Stimulated activated CD4-positive, alpha-beta T cell treated with anti-CD3 and anti-CD28 coated beads, Interleukin-1b, Interleukin-23, amount 100 ng/mL, for 24 hours (primary cell): ENCODE results near the gene TWF2.

ENCODE experiments used
- DNase-seq, 4 experiments: peaks; one replicate each; pipeline ENCODE4 v3.0.0-alpha.2; 2020; ENCODE audit warnings: low read depth in 4 of 4, low spot score in 1 of 4

TWF2 gene

DNA sequence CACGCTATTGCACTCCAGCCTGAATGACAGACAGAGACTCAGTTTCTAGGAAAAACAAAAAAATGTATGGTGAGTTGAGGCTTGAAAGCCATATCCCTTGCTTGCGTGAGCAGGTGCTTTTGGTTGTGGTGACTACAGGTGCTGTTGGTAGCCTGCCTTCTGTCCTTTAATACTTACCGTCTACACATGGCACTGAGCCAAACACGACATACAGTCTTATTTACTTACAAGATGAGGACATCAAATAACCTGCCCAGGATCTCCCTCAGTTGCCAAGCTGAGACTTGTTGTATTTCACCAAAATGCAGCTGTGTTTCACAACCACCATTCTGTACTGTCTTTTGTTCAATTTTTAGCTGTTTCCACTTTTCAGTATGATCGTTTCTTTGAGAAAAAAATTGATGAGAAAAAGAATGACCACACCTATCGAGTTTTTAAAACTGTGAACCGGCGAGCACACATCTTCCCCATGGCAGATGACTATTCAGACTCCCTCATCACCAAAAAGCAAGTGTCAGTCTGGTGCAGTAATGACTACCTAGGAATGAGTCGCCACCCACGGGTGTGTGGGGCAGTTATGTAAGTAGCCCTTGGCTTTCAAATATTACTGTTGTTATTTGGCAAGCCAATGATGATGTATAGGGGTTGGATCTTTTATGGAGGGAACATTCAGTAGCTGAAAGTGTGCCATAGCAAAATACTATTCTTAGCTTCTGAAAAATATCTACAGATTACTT is 34.5 kb downstream of the TWF2 start:
- no peak for DNase-seq

DNA sequence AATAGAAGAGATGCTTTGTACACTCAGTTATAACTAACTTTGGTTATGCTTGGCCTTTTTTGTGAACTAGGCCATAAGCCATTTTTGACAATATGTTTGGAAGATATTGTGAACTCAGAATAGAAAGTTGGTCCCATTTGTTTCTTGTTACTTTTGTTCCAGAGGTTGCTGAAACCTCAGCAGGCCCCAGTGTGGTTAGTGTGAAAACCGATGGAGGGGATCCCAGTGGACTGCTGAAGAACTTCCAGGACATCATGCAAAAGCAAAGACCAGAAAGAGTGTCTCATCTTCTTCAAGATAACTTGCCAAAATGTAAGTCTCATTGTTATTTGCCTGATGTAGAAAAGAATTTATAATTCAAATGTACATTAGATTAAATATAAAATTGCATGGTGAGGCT is 35.3 kb downstream of the TWF2 start:
- DNase-seq, result no peak

- no peak for DNase-seq
Observed at GRCh38 chr3:52202384-52203077, 36.4 kb downstream of the TWF2 start.

DNA sequence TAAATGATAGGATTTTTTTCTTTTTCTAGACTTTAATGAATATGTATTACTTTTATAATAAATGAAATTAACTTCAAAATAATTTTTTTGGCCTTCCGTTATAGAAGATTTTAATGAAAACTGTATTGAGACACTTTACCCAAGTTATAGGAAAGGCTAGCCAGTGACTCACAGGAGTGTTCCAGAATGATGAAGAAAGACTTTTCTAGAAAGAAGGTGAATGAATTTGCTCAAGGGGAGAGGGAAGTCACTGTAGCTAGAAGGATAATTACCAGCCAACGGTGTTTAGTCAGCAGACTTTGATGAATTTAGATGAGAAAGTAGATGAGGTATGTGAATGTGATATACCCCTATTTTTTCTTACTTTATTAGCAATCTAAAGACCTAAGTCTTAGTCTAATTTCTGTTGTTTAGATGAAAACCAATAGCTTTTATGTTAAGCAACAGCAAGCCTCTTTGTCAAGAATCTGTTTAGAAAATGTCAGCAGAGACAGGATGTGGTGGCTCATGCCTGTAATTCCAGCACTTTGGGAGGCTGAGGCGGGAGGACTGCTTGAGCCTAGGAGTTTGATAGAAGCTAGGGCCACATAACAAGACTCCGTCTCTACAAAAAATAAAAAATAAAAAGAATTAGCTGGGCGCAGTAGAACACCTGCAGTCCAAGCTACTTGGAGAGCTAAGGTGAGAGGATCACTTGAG is 37.8 kb downstream of the TWF2 start:
- DNase-seq, result no peak

GRCh38 chr3:52198643-52199608 is 40.0 kb downstream of the TWF2 start:
- no peak for DNase-seq

DNA sequence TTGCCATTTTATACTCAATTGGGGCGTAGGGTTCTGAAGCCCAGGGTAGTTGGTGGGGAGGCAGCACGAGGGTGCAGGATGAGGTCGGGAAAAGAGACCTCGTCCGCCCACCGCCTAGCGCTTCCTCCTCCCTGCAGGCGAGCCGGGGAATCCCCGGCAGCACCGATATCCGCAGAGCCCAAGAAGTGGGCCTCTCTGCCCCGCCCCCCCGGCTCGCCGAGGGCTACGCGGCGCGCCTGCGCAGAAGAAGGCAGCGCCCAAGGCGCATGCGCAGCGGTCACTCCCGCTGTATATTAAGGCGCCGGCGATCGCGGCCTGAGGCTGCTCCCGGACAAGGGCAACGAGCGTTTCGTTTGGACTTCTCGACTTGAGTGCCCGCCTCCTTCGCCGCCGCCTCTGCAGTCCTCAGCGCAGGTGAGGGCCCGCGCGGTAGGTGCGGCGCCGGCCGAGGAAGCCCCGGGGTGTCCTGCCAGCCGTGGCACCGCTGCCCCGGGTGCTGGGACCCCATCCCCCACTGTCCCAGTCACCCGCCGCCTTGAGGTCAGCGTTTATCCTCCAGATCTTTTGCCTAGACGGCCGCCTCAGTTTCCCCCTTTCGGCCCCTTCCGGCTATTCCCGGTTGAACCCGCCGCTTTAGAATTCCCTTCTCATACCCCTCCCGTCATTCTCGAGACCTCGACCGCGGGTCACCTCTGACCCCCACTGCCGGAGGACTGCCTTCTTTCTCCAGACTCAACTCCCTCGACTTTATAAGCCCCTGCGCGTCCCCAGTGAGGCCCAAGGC is 40.9 kb downstream of the TWF2 start, which contains the start of gene ALAS1:
ALAS1 (plus strand) TSS at position 319 of the 784 bp plus-strand sequence. CDS start 1,082 bp downstream, outside the sequence.
- DNase-seq, result peak; percentile 80 to 95 (median 90)

DNA sequence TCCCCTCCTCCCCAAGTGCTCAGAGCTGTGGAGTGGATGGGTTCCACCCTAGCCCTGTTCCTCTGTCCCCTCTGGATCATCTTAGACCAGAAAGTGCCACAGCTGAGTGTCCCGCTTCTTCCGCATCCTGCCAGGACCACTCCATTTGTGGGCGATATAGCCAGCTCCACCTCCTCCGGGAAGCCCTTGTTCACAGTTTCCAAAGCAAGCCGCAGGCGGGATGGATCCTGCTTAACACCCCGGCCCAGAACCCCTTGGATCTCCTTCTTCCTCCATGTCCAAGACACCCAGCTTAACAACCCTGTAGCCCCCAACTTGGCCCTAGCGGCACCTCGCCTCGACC is 41.5 kb downstream of the TWF2 start:
- DNase-seq, result no peak

DNA sequence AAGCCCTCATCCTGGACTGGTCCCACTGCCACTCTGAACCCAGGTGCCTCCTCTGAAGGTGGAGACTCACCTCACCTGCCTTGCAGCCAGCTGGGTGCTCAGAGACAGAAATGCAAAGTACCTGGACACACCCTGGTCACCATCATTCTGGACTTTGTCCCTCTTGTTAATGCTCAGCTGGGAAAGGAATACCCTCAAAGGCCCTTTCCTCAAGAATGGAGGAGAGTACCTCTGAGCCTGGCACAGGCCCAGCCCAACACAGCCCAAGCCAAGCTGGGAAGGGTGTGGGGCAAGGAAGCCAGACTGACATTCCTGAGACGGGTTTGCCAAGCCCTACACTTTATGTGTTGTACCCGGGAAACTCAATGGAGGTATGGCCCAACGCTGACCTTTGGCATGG is 42.0 kb downstream of the TWF2 start:
- DNase-seq, result no peak

DNA sequence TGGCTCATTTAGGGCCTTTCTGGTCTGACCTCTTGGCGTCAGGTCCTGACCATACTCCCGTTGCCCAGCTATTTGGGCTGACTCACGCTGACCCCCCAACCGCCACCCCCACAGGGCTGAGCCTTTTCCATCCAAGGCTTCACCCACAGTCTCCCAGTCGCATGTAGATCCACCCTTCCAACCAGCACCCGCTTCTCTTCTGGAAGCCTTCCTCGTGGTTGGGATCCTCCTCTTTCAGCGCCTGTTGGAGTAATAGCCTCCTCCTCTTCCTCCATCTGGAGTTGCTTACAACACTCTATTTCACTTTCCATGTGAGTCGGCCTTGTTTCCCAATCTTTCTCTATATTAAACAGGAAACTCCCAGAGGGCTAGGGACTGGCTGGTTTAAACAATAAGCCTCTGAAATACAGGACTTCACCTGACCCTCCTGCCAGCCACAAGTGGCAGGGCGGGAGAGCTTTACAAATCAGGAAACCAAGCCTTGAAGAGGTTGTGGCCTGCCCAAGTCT is 43.1 kb downstream of the TWF2 start:
- no peak for DNase-seq

- no peak for DNase-seq
Observed at GRCh38 chr3:52195291-52195597, 43.7 kb downstream of the TWF2 start.

DNA sequence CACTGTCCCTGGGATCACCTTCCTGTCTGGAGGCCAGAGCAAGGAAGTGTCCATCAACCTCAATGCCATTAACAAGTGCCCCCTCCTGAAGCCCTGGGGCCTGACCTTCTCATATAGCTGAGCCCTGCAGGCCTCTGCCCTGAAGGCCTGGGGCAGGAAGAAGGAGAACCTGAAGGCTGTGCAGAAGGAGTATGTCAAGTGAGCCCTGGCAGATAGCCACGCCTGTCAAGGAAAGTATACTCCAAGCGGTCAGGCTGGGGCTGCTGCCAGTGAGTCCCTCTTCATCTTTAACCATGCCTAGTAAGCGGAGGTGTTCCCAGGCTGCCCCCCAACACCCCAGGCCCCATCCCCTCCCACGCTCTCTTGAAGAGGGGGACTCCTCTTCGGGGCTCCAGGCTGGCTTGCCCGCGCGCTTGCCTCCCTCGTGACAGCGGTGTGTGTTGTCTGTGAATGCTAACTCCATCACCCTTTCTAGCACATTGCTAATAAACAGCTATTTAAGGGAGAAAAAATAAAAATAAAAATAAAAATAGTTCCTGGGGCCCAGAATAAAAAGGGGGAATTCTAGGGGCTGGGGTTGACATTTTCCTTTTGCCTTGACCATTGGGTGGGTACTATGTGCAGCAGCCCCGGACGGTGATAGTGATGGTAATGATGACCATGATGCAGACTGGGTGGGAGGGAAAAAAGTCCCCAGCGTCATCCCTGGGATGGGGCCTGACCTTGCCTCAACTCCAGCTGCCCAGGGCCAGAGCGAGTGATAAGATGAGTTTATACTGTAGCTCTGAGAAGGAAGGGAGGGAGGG is 44.3 kb downstream of the TWF2 start:
- no peak for DNase-seq

DNA sequence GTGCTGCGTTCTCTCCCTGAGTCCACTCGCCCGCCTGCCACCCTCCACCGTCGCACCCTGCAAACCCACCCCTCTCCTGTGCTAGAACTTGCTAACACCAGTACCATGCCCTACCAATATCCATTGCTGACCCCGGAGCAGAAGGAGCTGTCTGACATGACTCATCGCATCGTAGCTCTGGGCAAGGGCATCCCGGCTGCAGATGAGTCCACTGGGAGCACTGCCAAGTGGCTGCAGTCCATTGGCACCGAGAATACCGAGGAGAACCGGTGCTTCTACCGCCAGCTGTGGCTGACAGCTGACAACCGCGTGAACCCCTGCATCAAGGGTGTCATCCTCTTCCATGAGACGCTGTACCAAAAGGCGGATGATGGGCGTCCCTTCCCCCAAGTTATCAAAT is 45.9 kb downstream of the TWF2 start:
- DNase-seq, result no peak

DNA sequence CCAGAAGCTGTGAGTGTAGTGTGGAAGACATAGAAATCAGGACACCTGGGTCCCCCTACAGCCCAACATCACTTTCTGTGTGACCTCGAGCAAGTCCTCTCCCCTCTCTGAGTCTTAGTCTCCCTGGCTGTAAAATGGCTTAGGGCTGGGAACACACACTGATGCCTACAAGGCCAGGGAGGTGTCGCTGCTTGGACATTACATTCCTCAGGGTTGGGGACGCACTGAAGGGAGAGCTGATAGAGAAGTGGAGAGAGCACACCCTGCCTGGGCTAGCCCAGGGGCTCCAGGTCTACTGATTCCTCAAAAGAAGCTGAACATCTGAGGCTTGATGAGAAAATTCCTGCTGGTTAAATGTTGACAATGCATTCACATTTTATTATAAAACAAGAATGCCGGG is 47.3 kb downstream of the TWF2 start:
- DNase-seq, result no peak

DNA sequence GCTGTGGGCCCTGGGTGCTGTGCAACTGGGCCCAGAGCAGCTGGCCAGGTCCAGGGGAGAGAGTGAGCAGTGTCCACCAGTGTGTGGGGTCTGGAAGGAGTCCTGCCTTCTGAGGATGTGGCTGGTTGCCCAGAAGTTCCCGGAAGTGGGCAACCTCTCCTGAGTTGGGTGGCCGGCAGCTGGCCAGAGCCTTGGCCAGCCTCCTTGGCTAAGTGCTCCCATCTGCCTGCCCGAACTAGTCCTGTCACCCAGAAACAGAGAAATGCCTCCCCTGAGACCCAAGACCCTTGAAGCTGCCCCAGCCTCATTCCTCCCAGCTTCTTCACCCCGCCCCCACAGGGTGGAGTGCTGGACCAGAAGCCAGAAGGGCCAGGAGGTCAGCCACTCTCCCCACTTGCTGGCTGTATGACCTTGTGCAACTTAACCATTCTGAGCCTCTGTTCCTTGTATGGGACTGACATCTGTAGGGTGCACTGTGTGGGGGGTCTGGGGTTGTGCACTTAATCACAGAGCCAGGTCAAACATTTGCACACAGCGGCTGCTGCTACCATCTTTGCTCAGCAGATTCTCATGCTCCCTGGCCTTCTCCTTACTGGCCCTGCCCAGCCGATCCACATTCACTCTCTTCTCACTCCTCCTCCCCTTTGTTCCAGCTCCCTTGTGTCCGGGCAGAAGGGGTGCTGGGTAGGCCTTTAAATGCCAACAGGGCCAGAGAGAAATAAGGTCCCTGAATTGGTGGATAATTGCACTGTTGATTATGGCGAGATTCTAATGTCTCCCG is 48.5 kb downstream of the TWF2 start:
- DNase-seq, result no peak

DNA sequence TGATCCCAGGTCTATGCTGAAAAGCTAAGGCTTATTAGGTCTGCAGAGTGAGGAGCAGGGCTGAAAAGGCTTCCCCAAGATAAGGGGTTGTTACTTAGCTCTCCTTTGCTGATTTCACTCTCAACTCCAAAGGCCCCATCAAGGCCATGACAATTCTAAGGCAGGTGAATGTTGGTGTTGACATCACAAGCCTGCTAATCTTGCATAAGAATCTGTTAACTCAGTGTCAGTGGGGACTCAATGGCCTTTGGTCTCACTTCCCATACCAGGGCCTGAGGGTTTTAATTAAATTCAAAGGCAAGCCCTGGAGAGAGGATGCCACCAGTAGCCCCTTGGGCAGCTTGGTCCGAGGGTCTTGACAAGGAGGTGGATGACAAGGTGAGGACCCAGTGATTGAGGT is 50.4 kb downstream of the TWF2 start:
- DNase-seq, result no peak

DNA sequence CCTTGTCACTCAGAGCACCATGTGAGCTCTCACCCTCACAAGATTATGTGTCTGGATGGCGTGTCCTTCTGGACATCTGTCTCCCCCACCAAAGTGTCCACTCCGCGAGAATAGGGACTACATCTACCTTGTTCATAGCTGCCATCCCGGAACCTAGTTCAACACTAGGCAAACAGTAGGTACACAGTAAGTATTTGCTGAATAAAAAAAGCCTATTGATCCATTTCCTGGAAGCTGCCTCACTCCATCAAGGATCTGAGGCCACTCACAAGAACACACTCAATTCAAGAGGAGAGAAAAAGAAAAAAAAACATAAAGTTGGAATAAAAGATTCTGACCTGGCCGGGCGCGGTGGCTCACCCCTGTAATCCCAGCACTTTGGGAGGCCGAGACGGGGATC is 52.2 kb downstream of the TWF2 start:
- DNase-seq, result no peak

GRCh38 chr3:52185837-52186236 is 53.1 kb downstream of the TWF2 start:
- no peak for DNase-seq

GRCh38 chr3:52185311-52185710 is 53.6 kb downstream of the TWF2 start:
- no peak for DNase-seq

- no peak for DNase-seq
Observed at GRCh38 chr3:52184690-52185089, 54.3 kb downstream of the TWF2 start.
